Activated naive CD8-positive, alpha-beta T cell treated with anti-CD3 and anti-CD28 coated beads, Interleukin-2, amount 50 U/mL, for 16 hours (primary cell): ENCODE measurements around the gene BRD1.

Experiments
- DNase-seq: peaks from one replicate; pipeline ENCODE4 v3.0.0-alpha.2; 2020; ENCODE audit warnings: low read depth, low spot score

BRD1 gene

DNA sequence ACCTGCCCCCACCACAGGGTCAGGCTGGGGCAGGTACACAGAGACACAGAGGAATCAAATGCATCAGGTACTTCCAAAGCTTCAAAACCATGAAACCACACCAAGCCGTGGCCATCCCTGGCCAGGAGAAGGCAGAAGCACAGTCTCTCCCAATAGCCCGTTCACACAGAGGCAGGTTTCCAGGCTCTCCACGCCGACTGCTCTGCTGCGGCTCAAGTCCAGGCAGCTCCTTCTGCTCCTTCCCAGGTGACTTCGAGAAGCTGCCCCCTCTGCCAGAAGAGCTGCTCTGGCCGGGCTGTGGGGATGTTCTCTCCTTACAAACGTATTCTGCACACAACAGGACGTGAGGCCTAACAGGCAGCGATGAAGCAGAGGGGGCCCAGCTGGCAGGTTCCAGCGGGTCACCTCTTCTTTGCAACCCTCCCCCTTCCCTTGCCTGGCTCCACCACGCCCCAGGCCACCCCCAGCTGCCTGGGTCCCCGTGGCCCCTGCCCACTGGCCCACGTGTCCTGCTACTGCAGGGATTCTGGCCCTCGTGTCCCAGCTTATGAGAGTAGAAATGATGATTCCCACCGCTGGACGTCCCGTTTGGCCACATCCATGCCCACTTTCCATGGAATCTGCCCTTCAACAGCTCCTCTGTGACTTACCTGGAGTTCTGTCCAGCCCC lies 26.1 kb downstream of the BRD1 start:
- DNase-seq = no peak

DNA sequence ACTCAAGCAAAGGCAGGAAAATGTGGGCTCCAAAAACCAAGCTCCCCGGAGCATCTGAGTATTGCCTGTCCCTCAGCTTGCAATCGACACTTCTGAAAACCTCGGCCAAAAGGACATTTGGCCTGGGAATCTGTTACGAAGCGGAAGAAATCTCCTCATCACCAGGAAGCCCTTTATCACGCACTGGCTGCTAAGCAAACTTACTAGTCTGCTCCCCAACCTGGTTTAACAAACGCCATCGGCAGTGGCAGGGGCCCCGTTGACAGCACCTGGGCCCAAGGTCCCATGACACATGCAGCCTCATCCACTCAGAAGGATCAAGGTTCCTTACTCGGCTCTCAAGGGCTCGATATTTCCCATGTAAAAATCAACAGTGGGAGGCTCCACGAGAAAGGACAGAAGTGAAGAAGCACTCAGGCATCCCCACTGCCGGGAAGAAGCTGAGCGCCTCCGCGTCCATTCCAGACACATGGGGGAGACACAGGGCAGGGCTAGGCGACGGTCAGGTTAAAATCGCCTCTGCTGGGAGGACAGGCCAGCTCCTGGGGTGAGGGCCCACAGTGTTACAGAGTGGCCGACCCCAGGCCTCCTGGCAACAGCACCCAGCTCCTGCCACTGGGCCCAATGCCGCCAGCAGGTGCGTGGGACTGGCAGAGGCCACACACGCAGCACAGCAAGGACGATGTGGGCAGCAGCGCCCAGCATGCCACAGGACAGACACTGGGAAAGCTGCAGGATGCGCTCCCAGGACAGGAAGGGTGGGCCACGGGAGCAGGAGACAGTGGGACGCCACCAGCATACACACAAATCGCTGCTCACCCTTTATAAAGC lies 27.1 kb downstream of the BRD1 start:
- DNase-seq = no peak

DNA sequence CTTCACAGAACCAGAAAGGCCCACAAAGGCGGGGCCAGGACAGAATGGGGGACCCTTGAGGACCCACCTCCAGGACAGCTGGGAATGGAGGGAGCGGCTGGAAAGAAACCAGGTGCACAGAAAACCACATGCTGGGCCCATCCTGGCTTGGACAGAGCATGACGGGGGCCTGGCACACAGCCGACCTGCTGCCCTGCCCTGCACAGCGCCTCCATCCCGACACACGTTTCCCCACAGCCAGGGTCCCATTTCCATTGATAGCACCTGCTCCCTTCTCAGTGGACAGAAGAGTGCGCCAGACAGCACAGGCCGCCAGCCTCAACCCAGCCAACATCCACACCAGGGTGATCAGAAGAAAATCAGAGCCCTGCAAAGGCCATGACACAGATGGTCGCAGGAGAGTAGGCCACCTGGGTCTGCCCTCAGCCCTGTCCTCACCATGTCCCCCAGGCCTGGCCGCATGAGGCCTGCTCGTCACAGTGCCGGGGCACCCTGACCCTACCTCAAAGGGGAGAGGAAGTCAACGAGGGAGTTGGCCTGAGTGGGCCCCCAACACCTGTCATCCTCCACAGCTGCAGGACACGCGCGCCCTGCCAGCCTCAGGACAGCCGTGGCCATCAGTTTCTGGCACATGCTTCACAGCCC lies 28.1 kb downstream of the BRD1 start:
- DNase-seq = no peak

DNA sequence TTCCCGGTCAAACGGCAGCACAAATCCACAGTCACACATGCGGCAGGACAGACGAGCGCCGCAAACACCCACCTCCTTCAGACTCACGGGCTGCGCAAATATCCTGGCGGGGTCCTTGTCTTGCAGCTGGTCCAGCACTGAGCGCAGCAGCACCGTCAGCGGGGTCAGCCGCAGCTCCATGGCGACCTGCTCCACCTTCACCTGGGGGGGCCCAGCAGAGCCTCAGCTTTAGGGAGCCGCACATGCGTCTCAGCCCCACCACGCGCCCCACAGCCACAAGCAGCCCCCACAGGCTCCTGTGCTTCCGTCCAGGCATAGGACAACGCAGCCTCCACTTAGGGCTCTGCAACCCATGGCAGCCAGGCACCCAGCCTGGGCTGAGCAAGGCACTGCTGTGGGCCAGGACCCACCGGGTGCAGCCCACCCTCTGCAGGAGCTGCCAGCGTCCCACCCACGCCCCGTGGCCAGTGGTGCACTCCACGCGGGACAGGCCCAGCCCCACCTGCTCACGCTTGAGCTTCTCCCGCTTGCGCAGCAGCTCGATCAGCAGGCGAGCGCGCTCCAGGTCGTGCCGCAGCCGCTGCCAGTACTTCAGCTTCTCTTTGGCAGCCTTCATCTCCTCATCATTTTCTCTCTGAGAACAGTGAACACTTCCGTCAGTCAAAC lies 29.1 kb downstream of the BRD1 start:
- no peak for DNase-seq

DNA sequence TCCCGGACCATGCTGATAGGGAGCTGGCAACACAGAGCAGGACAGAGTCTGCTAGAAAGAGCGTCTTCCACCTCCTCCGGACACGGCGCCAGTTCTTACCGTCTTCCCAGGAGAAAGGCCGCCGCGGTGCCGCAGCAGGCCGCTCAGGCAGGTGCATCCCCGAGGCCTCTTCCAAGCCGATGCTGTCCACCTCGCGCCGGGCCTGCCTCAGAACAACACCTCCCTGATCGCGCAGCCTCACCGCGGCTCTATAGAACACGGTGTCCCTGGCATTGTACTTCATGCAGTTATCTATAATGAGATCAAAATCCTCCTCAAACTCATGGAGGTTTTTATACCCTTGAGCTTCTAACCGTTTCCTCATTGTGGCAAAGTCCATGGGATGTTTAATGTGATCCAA lies 30.0 kb downstream of the BRD1 start:
- DNase-seq = no peak

DNA sequence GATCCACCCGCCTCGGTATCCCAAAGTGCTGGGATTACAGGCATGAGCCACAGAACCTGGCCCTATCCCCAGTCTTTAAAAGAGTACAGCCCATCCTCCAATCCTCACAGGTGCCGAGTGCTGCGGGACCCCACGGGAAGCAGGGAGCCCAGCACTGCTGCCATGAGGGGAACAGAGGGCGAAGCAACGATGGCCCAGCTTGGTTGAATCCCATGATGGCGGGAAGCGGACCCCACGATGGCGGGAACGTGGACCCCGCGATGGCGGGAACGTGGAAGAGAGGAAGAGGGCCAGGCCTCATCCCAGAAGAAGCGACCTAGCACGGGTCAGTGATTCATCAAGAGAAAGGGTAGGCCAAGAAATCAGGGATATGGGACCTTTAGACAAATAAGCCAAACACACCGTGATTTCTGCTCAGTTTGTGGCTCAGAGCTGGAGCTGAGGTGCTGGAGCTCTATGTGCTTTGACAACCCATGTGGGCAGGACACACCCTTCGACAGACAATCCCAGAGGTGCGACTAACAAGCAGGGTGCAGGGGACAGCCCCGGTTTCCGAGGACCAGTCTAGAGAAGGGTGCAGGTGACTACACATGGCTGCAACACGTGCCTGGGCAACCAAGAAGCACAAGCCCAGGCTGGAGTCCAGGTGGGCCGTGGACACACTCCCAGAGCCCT lies 30.9 kb downstream of the BRD1 start:
- DNase-seq = no peak

DNA sequence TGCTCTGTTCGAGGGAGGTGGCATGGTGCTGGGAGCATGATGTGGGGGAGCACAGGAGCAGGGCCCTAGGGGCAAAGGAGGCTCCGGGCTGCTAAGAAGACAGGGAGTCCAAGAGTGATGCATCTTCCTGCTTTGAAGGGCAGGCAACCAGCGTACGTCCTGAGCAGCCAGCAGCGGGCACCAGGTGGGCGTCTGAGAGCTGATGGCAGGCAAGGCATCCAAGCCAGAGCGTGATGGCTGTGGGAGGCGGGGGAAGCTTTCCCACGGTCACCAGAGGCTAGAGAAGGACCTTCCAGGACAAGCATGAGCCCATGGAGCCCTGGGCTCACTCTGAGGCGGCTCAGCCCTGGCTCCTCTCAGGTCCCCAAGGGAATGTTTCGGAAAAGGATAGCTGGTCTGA lies 32.2 kb downstream of the BRD1 start:
- no peak for DNase-seq

DNA sequence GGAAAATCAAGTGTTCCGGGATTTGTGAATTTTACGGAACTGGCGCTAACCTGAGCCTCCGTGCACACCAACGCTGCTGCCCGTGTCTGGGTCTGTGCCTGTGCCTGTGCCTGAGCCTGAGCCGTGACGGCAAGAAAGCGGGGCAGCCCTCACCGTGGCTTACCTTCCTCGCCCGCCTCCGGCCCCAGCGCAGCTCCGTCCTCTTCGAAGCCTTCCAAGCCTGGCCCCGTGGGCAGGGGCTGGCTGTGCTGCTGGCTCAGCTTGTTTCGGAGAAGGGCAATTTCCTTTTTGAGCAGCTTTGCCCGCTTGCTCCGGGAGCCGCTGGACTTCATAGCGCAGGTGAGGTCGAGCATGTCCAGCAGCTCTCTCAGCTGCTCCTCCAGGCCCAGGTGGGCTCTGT lies 33.8 kb downstream of the BRD1 start:
- DNase-seq = no peak

DNA sequence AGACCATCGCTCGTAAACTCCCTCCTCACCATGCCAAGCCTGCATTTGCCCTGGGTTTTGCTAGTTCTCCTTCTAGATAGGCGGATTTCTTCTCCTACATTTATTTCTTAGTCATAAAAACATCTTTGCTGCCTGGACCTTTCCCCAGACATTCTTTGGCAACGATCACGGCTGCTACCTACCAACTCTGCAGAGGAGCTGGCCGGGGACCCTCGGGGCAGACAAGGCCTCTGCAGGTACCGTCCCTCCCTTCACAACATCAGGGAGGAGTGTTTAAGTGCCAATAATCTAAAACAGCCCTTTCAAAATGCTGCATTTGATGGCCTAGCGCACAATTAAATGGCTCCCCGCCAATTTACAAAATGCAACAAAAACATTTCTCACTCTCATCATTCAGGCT lies 34.4 kb downstream of the BRD1 start:
- DNase-seq = no peak

DNA sequence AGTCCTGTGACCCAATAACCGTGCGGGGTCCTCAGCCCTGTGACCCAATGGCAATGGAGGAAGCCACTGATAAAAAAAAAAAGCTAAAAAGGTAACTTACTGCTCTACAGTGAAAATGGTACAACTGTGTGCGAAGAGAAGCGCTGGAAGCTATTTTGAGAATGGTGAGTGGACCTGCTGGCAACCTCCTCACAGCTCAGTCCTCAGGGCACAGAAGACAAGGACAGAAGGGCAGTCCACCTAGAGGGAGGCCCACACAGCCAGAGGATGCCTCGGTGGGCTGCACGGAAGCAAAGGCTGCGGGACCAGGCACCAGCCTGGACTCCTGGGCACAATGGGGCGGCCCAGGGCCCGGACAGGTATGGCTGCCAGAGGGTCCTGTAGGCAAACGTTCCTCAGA lies 35.6 kb downstream of the BRD1 start:
- no peak for DNase-seq

DNA sequence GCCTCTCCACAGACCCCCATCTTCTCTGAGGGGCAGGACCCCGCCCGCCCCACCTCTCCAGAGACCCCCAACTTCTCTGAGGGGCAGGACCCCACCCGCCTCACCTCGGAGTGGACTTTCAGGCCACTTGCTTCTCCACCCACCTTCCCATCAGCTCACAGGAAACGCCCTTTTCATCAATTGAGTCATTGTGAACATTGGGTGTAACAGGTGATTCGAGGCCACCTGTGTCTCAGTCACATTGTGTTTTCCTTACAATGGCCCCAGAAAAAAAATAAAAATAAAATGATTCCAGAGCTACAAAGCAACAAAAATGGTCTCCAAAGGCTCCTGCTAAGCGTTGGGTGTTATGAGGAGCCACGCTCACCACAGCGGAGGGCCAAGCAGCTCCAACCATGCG lies 36.0 kb downstream of the BRD1 start:
- DNase-seq = no peak

DNA sequence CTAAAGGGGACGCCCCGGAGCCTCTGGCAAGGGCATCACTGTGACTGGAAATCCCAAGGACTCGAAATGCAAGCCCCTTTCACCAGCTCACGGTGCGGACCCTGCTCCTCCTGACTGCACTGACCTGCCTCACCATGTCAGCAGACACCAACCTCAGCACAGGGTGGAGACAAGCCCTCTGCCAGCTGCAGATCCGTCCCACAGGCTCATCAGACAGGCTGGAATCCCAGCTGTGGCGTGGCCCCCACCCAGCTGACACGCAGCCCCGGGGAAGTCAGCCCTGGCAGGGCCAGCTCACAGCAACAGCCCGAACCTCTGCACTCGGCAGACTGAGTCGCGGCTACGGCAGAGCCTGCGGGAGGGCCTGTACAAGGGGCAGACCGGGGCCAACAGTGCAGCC lies 36.8 kb downstream of the BRD1 start:
- no peak for DNase-seq

DNA sequence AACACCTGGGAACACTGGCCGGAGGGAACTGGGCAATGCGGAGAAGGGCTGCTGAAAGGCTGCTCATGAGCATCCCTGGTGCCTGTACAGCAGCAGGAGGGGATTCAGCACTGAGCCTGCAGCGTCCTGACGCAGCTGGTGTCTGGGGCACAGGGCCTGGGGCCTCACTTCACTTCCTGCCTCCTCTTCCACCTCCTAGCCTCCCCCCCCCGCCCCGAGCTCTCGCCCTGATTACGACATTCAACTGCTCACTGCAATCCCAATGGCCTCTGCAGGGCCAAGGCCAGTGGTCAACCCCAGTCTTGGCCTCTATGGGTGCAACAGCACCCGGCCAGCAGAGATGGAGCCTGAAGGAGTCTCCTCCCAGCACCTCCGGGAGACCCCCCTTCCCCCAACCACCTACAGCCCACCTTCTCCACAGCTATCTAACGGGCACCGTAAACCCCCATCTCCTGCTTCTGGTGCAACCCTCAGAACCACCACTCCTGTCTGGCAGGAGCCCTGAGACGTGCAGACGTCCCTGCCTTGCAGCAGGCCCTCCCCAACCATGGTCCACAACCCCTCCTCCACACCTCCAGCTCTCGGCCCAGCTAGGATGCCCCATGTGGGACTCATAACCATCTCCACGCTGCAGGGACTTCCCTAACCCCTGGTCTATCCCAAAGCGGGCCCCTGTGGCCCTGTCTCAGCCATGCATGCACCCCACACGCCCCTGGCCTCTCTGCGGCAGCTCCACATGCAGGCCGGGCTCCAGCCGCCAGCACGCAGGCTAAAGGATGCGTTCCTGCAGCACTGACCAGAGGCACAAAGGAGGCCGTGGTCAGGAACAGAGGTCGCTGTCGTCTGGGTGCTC lies 38.2 kb downstream of the BRD1 start:
- DNase-seq = no peak

DNA sequence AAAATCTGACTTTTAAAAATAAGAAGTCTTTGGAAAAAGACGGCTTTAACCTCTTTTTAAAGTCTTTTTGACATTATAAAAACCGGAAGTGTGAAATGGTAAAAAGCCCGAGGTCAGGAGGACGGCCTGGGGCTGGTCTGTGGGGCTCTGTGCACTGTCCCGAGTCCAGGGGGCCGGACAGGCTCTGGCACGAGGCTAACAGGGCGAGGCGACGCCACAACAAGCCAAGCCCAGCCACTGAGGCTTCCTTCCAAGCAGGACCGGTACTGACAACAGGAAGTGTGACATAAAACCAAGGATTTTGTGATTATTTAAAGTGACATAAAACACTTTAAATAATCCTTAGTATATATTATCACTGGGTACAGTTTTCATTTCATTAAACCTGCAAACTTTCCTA lies 39.2 kb downstream of the BRD1 start:
- DNase-seq = no peak

DNA sequence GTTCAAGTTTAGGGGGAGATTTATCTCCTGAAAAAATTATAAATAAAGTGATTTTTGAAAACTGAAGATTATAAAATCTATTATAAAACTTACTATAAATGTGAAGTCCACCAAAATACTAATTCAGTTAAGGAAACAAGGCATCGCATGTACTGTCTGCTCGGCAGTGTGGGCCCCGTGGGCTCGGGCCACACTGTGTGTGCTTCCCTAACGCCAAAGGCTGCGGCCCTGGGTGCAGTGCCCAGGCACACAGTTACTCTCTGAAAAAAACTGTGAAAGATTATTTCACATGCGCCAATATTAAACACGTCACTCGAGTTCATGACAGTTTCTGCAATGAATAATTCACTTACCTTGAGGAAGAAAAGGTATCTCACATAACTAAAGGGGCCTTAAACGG lies 39.8 kb downstream of the BRD1 start:
- no peak for DNase-seq

DNA sequence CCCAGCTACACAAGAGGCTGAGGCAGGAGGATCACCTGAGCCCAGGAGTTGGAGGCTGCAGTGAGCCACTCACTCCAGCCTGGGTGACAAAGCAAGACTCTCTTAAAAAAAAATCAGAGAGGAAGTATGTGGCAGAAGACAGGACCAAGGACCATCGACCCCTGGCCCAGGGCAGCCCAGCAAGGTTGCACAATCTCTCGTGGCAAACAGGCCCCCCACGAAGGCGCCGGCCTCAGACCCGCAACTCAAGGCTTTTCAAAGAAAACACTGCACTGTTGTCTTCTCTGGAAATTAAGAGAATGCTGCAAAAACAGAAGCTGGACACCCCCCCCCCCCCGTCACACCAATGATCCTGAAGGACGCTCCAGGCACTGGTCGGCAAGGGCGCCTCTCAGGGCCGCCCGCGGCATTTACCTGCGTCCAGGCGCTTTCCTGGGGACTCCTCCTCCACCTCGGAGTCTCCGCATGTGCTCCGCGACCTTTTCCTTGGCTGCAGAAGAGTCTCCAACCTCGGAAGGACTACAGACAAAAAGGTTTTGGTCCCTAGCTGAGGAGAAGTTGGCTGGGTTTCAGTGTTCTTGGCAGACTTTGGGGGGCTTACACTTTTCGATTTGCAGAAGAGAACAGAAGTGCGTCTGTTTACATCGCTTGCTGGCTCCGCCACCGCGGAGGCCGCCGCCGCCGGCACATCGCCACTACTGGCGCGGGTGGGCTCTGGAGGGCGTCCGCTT lies 40.5 kb downstream of the BRD1 start:
- no peak for DNase-seq

DNA sequence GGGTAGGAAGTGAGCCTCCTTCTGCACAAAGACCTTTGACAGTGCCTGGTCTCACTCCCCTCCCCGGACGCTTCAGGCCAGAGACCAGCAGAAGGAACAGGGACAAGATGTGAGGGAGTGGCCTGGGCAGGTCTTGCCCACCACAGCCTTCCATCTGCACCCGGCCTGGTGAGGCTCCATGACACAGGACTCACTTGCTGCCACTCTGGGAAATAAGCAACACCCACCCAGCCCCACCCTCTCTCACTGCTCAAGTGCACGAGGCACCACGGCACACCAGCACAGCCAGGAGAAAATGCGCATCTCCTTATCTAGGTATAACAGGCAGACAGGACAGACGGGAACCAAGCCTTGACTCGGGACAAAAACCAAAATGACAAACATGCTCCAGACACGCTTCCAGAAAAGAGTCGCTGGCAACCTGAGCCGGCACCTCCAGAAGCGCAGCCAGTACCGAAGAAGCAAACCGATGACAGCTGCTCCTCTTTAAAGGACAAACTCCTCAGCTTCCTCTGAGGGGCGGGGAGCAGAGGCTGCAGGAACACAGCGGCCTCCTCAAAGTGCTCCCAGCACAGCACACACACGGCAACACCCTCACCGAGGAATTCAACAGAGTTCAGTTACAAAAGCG lies 41.7 kb downstream of the BRD1 start:
- no peak for DNase-seq

DNA sequence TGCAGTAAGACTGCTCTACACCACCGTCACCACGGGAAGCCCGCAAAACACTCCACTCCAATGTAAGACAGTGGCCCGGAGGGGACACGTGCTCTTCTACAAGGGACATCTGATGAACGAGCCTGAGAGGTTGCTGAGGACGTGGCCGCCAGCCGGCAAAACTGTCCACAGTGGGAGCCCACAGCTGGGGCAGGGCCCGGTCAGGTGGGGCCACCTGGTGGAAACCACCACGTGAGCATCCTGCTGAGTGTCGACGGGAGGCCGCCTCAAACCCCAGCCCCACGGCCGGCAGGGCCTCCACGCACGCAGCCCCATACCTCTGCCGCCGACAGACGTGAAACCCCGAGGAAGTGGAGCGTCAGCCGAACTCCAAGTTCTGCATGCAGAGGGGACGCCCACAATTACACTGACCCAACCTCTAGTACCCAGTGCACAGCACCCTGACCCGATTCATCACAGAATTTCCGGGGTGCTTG lies 42.6 kb downstream of the BRD1 start:
- no peak for DNase-seq

DNA sequence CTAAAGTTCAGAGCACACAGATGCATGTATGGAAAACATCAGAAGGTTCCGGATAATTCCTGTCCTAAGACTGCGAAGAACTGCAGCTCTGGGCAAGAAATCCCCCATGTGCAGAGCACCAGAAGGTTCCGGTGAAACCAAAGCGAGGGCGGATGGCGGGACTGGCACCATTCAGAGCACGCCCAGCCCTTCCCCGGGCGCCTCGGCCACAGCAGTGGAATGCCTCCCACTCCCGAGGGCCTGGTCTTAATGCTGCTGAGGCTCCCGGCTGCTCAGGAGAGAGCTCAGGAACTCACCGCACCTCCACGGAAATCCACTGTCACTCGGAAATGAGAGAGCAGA lies 43.1 kb downstream of the BRD1 start:
- no peak for DNase-seq
